K562 (cell line): ENCODE data around the gene CACNA2D3. TPM values are rescaled to one million over a fixed set of nuclear protein-coding genes. Genes with fewer than 3 reads are reported as not detected.
A peak's percentile ranks its signal among the peaks of the same experiment; 100 is the strongest.

Experiments used
- AFF4 ChIP-seq: sonication (generic); formaldehyde crosslinking; IDR thresholded peaks from 2 replicates; pipeline ENCODE4 v1.8.0; 2023; ENCODE audit warnings: mild to moderate bottlenecking, missing genetic modification reagents
- ARHGAP35 ChIP-seq: fragments of 450-650 bp; IDR thresholded peaks from 2 replicates; pipeline ENCODE4 v1.6.1; 2018; ENCODE audit not compliant: partially characterized antibody
- CBFA2T3 ChIP-seq: fragments of 450-650 bp; IDR thresholded peaks from 2 replicates; pipeline ENCODE4 v1.6.1; 2017
- CC2D1A ChIP-seq: fragments of 450-650 bp; IDR thresholded peaks from 2 replicates; pipeline ENCODE4 v1.6.1; 2017; ENCODE audit warnings: mild to moderate bottlenecking
- CEBPB ChIP-seq: fragments of 450-650 bp; IDR thresholded peaks from 2 replicates; pipeline ENCODE4 v1.6.1; 2016; ENCODE audit warnings: missing genetic modification characterization, missing compliant biosample characterization
- CREB5 ChIP-seq: fragments of 250-450 bp; sonication (Bioruptor Pico); IDR thresholded peaks from 2 replicates; pipeline ENCODE4 v1.5.0; 2020; ENCODE audit warnings: mild to moderate bottlenecking
- CTCF ChIP-seq, 3 experiments: IDR thresholded peaks in 2 of 3; conservative IDR thresholded peaks in 1 of 3; 2 replicates each; pipeline ENCODE4 v1.5.1; 2011 to 2012; ENCODE audit warnings: low read length in 3 of 3, mild to moderate bottlenecking in 3 of 3, control low read depth in 2 of 3, improper control_type of control experiment in 1 of 3, inconsistent platforms in 1 of 3, low read depth in 1 of 3, mixed read lengths in 1 of 3, moderate library complexity in 1 of 3; ENCODE audit not compliant: insufficient read depth in 2 of 3
- ESRRA ChIP-seq: fragments of 450-650 bp; IDR thresholded peaks from 2 replicates; pipeline ENCODE4 v1.6.1; 2014; ENCODE audit warnings: low read depth, mild to moderate bottlenecking, moderate library complexity, borderline replicate concordance
- HCFC1 ChIP-seq: IDR thresholded peaks from 2 replicates; pipeline ENCODE4 v1.6.1; 2012; ENCODE audit warnings: low read depth, low read length, improper control_type of control experiment
- MAZ ChIP-seq, 2 experiments: fragments of 450-650 bp in 1 of 2; sonication (generic) in 1 of 2; formaldehyde crosslinking; IDR thresholded peaks in 1 of 2; conservative IDR thresholded peaks in 1 of 2; 2 replicates each; pipeline versions ENCODE4 v1.4.0 to v1.5.0; 2020; ENCODE audit warnings: mild to moderate bottlenecking in 1 of 2, missing genetic modification reagents in 1 of 2
- MEF2D ChIP-seq: conservative IDR thresholded peaks from 2 replicates; pipeline ENCODE4 v1.6.1; 2016; ENCODE audit warnings: low read depth, missing genetic modification characterization, missing compliant biosample characterization
- MEIS2 ChIP-seq: fragments of 450-650 bp; IDR thresholded peaks from 2 replicates; pipeline ENCODE4 v1.6.1; 2014; ENCODE audit warnings: mild to moderate bottlenecking; ENCODE audit not compliant: partially characterized antibody
- MTA2 ChIP-seq: fragments of 450-650 bp; IDR thresholded peaks from 2 replicates; pipeline ENCODE4 v1.6.1; 2016; ENCODE audit warnings: low read depth
- NELFE ChIP-seq: IDR thresholded peaks from 2 replicates; pipeline ENCODE4 v1.6.1; 2011; ENCODE audit warnings: mild to moderate bottlenecking; ENCODE audit not compliant: insufficient read depth, insufficient read length
- NR2F6 ChIP-seq: fragments of 450-650 bp; formaldehyde crosslinking; IDR thresholded peaks from 2 replicates; pipeline ENCODE4 v1.4.0; 2020; ENCODE audit warnings: mild to moderate bottlenecking
- STAT6 ChIP-seq: sonication (generic); formaldehyde crosslinking; IDR thresholded peaks from 2 replicates; pipeline ENCODE4 v1.8.1; 2023; ENCODE audit warnings: mild to moderate bottlenecking, missing genetic modification reagents
- ZKSCAN8 ChIP-seq: fragments of 200-800 bp; sonication (Bioruptor generic); IDR thresholded peaks from 2 replicates; pipeline ENCODE4 v1.6.1; 2016; ENCODE audit warnings: missing genetic modification characterization, missing compliant biosample characterization
- ZNF398 ChIP-seq: fragments of 250-450 bp; sonication (Bioruptor Pico); IDR thresholded peaks from 2 replicates; pipeline ENCODE4 v1.8.0; 2021; ENCODE audit warnings: moderate library complexity, mild to moderate bottlenecking, inconsistent platforms
- polyA plus RNA-seq, 8 experiments: library from polyadenylated mRNA; depleted of rRNA in 4 of 8; stranded (reverse) in 5 of 8; unstranded in 3 of 8; fragments of >200 nt; fragmentation: Nextera tagmentation in 2 of 8; fragmentation: Illumina TruSeq in 1 of 8; extraction: Ambion mirVana in 2 of 8; extraction: Trizol in 1 of 8; gene quantifications; 2 replicates each; pipeline versions ENCODE4 v1.2.1 to v1.2.3, GENCODE V29; 2011 to 2014; ENCODE audit warnings: inconsistent platforms in 1 of 8, missing spikeins in 1 of 8
- total RNA-seq, 7 experiments: library from RNA; depleted of rRNA in 6 of 7; stranded (reverse); fragments of >200 nt in 6 of 7; fragmentation: Illumina TruSeq in 2 of 7; extraction: Trizol in 2 of 7; gene quantifications; 2 replicates each; pipeline versions ENCODE4 v1.2.1 to v1.2.3, GENCODE V29; 2011 to 2021; ENCODE audit warnings: low replicate concordance in 1 of 7

CACNA2D3 gene
- total and polyA plus RNA-seq, 9 of the 15 experiments (the other 6 are each of a cell fraction or from before 2014, with no cell fraction given): 0.01 TPM; not detected in 8

- TF ChIP-seq CBFA2T3: peak; percentile 53
- no peak for TF ChIP-seq MEF2D (tag)
- TF ChIP-seq ZKSCAN8 (CRISPR knock-in tag): no peak
- no peak for TF ChIP-seq ARHGAP35
- TF ChIP-seq NELFE: no peak
- peak in 1 of 3 experiments; percentile 13; a peak in 1 of 6 replicates for TF ChIP-seq CTCF (IDR thresholded peaks at IDR 0.05 in 2 of 3, conservative IDR thresholded peaks at IDR 0.05 in 1 of 3; ENCODE audit: insufficient read depth in 2 of 3, low read depth in 1 of 3, low read length in 3 of 3)
- TF ChIP-seq ZNF398 (CRISPR knock-in tag): no peak
- no peak for TF ChIP-seq MTA2
- TF ChIP-seq ESRRA: no peak
- TF ChIP-seq AFF4: no peak
- TF ChIP-seq CC2D1A: no peak
- TF ChIP-seq CREB5 (CRISPR knock-in tag): no peak
- TF ChIP-seq NR2F6 (CRISPR knock-in tag): no peak
- no peak for TF ChIP-seq HCFC1
- no peak for TF ChIP-seq MEIS2
- TF ChIP-seq MAZ (CRISPR knock-in tag; conservative IDR thresholded peaks at IDR 0.05 in 1 of 2, IDR thresholded peaks at IDR 0.05 in 1 of 2): no peak
- no peak for TF ChIP-seq CEBPB (tag)
- TF ChIP-seq STAT6: no peak
Measured at GRCh38 chr3:54963641-54964040, 841.3 kb downstream of the CACNA2D3 start (continued).
